Calu3 (cell line): Measurements from ENCODE around the gene PSAP. TPM values are rescaled to one million over a fixed set of nuclear protein-coding genes. Genes with fewer than 3 reads are reported as not detected.

ENCODE experiments used
- BruUV-seq: library from RNA; stranded (reverse); fragments of 400-500 nt; replicated peaks from 2 replicates; lab custom pipeline; 2021; lab: Mats Ljungman, UMichigan
- CTCF ChIA-PET: fragments of 300-600 bp; sonication (Branson Sonifier 250); formaldehyde crosslinking; loops from one replicate; lab custom pipeline; 2022; ENCODE audit warnings: antibody characterized with exemption; lab: Charles Lee
- DNase-seq: peaks from one replicate; pipeline ENCODE4 v3.0.0; 2022
- H3K27ac Mint-ChIP-seq: one replicate; pipeline ENCODE4 v1.8.0; 2022; ENCODE audit warnings: mixed read lengths; ENCODE audit not compliant: unreplicated experiment
- H3K27me3 Mint-ChIP-seq: one replicate; pipeline ENCODE4 v1.8.0; 2022; ENCODE audit warnings: mixed read lengths; ENCODE audit not compliant: unreplicated experiment
- H3K36me3 Mint-ChIP-seq: one replicate; pipeline ENCODE4 v1.8.0; 2022; ENCODE audit warnings: mild to moderate bottlenecking, moderate library complexity, mixed read lengths; ENCODE audit not compliant: insufficient read depth, unreplicated experiment
- H3K4me1 Mint-ChIP-seq: one replicate; pipeline ENCODE4 v1.8.0; 2022; ENCODE audit warnings: mild to moderate bottlenecking, low read depth, mixed read lengths; ENCODE audit not compliant: unreplicated experiment
- H3K4me3 Mint-ChIP-seq: one replicate; pipeline ENCODE4 v1.8.0; 2022; ENCODE audit warnings: mild to moderate bottlenecking, low read depth, moderate library complexity, mixed read lengths; ENCODE audit not compliant: unreplicated experiment
- H3K9me3 Mint-ChIP-seq: one replicate; pipeline ENCODE4 v1.8.0; 2022; ENCODE audit warnings: low read depth, mixed read lengths; ENCODE audit not compliant: unreplicated experiment
- intact Hi-C: fragments of 100-400 bp; cut with micrococcal nuclease; formaldehyde crosslinking; loops from one replicate; pipeline ENCODE4 v1.10.0; 2022; ENCODE audit not compliant: unreplicated experiment
- total RNA-seq: library from RNA; stranded (reverse); gene quantifications from 2 replicates; pipeline ENCODE4 v1.2.3, GENCODE V29; 2022
- TF ChIP-seq, protein P1 (sequence below): fragments of 200-600 bp; IDR thresholded peaks from one replicate; pipeline ENCODE4 v1.8.0; 2022; ENCODE audit warnings: antibody characterized with exemption; ENCODE audit not compliant: unreplicated experiment

Gene PSAP
- total RNA-seq, 1 experiment from 2014 or later: 840 TPM

DNA sequence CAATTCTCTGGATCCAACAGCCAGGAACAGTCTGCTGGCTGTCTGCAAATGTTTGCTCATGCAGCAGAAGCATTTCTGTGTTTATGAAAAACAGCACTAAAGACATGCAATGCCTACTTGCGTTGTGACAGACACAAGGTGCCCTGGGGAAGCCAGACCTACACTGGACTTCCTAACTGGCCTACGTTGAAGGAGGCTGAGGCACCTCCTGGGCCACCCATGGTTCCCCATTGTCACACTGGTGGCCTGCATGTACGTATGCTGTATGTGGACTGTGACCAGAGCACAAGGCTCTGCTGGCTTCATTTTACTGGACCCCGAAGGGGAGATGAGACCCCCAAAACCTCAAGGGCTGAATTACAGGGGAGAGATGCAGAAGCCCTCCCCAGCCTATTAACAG, 27.7 kb downstream of the PSAP start:
- DNase-seq: no peak
- no peaks in the 10 kb centered on the region for H3K27me3 Mint-ChIP-seq
- no peak overlapping the region for H3K4me3 Mint-ChIP-seq
- TF ChIP-seq, protein P1, sequence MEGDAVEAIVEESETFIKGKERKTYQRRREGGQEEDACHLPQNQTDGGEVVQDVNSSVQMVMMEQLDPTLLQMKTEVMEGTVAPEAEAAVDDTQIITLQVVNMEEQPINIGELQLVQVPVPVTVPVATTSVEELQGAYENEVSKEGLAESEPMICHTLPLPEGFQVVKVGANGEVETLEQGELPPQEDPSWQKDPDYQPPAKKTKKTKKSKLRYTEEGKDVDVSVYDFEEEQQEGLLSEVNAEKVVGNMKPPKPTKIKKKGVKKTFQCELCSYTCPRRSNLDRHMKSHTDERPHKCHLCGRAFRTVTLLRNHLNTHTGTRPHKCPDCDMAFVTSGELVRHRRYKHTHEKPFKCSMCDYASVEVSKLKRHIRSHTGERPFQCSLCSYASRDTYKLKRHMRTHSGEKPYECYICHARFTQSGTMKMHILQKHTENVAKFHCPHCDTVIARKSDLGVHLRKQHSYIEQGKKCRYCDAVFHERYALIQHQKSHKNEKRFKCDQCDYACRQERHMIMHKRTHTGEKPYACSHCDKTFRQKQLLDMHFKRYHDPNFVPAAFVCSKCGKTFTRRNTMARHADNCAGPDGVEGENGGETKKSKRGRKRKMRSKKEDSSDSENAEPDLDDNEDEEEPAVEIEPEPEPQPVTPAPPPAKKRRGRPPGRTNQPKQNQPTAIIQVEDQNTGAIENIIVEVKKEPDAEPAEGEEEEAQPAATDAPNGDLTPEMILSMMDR: no peak
- H3K4me1 Mint-ChIP-seq: no peaks in the 10 kb centered on the region
- intact Hi-C loops: no loop called here
- H3K36me3 Mint-ChIP-seq: peaks cover 71% of the 10 kb centered on the region
- H3K9me3 Mint-ChIP-seq: no peaks in the 10 kb centered on the region
- CTCF ChIA-PET: interaction anchor here (0.5 kb wide), 1 partner anchor 266 kb away, joined by 3 read pairs; no protein-coding TSS in a partner anchor
- no TSS peak for BruUV-seq
- H3K27ac Mint-ChIP-seq: no peak overlapping the region

DNA sequence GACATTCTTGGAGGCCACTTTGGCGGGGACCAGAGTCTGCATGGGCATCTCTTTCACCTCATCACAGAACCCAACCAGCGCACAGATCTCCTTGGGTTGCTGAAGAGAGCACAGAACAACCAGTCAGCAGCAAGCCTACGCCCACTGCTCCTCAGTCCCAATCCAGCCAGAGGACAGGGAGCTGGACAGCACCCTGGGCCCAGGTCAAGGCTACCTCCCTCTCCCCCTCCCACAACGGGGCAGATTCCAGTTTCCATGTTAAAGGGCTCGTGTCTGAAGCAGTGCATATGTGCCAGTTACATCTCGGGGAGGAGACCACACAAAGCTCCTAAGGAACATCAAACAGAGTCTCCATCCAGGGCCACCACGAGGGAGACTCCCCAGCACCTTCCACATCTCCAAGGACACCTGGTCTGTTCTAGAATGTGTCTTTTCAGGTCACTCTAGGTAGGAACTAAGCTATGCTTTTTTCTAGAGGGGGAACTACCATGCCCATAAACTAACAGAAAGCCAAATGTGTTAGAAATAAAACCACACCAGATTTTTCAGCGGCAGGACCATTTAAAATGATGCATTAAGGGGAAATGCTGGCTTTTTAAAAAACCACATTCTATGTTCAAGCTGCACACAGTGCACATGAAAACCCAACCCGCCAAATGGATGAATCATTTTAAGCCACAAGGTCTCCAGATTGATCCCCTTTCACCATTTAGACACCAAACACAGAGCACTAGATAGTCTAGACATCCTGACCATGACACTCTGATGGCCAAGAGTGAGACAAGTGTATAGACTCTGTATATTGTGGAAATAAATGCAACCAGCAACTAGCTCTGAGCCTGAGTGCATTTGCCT, 28.9 kb downstream of the PSAP start:
- no peaks in the 10 kb centered on the region for H3K27me3 Mint-ChIP-seq
- H3K4me1 Mint-ChIP-seq: no peaks in the 10 kb centered on the region
- TF ChIP-seq, protein P1: no peak
- DNase-seq: no peak
- intact Hi-C loops: no loop called here
- no peak overlapping the region for H3K4me3 Mint-ChIP-seq
- H3K27ac Mint-ChIP-seq: no peak overlapping the region
- H3K36me3 Mint-ChIP-seq: peaks cover 68% of the 10 kb centered on the region
- CTCF ChIA-PET: interaction anchor here (1.1 kb wide), 1 partner anchor 227 kb away, joined by 3 read pairs; no protein-coding TSS in a partner anchor
- BruUV-seq: no TSS peak
- no peaks in the 10 kb centered on the region for H3K9me3 Mint-ChIP-seq

DNA sequence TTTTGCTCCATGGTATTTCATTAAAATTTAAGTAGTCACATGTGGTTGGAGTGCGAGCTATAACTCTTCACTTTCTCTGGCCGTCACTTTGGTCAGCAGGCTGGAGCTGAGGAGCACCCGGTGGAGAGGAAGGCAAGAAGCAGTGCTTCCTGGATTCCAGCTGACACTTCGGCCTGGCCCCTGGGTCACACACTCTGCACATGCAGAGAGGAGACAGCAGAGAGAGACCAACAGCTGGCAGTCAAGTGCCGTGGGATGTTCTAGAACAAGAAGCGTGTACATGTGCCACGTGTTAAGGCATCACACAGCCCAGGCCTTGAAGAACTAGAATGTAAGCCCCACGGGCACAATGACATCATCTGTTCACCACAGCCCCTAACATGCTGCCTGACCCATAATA, 30.1 kb downstream of the PSAP start:
- CTCF ChIA-PET: interaction anchor here (0.7 kb wide), 1 partner anchor 456 kb away, joined by 4 read pairs; no protein-coding TSS in a partner anchor
- H3K4me3 Mint-ChIP-seq: no peak overlapping the region
- TF ChIP-seq, protein P1: no peak

DNA sequence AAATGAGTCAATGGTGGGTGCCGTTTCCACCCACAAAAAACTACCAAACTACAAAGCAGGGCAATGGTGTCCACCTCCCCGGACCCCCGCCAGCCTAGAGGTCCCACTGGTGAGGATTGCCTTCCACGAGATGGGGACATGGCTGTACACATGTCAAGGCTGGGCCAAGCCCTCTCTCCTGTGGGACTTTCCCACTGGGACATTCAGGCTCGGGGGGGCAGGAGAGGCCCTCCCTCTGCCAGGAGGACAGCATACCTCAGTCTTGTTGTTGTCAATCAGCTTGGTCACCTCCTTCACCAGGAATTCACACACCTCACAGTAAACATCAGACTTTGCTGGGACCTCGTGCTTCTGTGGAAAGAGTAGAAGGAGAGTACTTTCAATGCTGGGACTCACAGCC, 31.1 kb downstream of the PSAP start:
- intact Hi-C loops: loop anchor here (10.0 kb wide), 1 partner anchor 125 kb away; no protein-coding TSS in a partner anchor
- no TSS peak for BruUV-seq
- H3K27me3 Mint-ChIP-seq: no peaks in the 10 kb centered on the region
- peaks cover 71% of the 10 kb centered on the region for H3K36me3 Mint-ChIP-seq
- CTCF ChIA-PET: no interaction called here
- no peak overlapping the region for H3K4me3 Mint-ChIP-seq
- no peak for DNase-seq
- TF ChIP-seq, protein P1: no peak
- no peaks in the 10 kb centered on the region for H3K4me1 Mint-ChIP-seq
- no peaks in the 10 kb centered on the region for H3K9me3 Mint-ChIP-seq
- H3K27ac Mint-ChIP-seq: no peak overlapping the region

More for the DNA sequence above, 30.1 kb downstream of the PSAP start:
- H3K27me3 Mint-ChIP-seq: no peaks in the 10 kb centered on the region
- peaks cover 68% of the 10 kb centered on the region for H3K36me3 Mint-ChIP-seq
- no peak for DNase-seq
- intact Hi-C loops: no loop called here
- H3K9me3 Mint-ChIP-seq: no peaks in the 10 kb centered on the region
- H3K4me1 Mint-ChIP-seq: no peaks in the 10 kb centered on the region
- H3K27ac Mint-ChIP-seq: no peak overlapping the region
- no TSS peak for BruUV-seq
